GM19438 (cell line): Measurements from ENCODE around the gene ACVR1.
"Not testable (repeated sequence)": the region's sequence is repeated elsewhere in the genome, so short reads cannot be mapped to it uniquely, and the experiment has no call there.

ENCODE experiments used
- ATAC-seq: cut with Tn5 transposase; IDR thresholded peaks from one replicate; pipeline ENCODE4 v1.9.1; 2021; ENCODE audit warnings: low read depth; ENCODE audit not compliant: unreplicated experiment

The ACVR1 gene

DNA sequence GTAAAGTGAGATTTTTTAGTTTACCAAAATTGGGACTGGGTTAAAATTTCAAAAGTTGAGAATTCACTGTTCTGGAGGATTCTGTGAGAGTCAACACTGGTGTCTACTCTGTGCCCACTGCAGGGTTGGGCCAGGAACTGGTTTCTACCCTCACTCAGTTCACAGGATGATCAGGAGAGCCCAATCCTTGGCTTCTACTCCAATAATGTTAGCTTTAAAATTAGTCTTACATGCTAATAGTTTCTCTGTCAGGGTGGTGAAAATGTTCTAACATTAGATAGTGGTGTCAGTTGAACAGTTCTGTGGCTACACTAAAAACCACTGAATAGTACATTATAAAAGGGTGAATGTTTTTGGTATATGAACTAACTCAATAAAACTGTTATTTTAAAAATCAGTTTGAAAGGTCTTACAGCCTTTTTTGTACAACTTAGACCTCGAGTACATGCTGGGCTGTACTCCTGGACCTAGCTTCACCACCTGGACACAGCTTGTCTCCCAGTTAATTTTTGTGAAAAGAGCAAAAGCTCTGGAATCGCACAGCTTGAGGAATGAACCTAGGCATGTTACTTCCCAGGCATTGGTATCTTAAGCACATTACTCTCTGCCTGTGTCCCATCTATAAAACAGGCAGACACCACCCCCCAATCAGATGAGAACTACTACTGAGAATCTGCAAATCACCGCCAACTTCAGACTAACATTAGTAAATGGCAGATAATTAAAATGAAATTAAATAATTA is 44.4 kb downstream of the ACVR1 start:
- no peak for ATAC-seq

DNA sequence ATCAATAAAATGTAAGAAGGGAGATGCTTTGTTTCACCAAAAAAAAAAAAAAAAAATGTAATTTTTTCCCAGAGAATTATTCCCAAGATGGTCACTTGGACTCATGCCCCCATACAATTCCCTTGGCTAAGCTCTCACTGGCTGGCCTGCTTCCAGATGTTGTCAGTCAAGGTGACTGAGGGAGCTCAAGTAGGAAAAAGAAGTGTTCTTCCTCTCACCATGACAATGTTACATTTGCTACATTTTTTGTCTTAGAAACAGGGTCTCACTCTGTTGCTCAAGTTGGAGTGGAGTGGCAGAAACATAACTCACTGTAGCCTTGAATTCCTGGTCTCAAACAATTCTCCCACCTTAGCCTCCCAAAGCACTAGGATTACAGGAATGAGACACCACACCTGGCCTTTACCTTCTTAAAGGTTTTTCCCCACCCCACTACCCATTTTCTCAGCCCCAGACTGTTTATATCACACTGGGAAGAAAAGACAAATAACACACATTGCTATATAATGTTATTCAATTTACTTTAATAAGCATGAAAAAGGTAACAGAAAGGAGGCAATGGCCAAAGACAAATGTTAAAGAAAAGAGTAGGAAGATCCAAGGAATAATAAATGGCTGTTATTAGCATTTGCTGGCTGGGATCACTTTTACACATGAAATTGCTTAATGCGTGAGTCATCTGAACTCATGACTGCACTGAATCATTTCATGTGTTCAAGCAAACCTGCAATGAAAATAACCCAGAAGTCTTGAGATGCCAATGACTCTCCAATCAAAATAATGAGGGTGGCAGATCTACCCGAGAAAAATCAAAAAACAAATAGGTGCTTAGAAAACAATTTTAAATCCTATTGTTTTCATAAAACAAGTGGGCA is 45.2 kb downstream of the ACVR1 start:
- ATAC-seq: no peak

- no peak for ATAC-seq
These were observed 45.9 kb downstream of the ACVR1 start for GRCh38 chr2:157830266-157830665.

DNA sequence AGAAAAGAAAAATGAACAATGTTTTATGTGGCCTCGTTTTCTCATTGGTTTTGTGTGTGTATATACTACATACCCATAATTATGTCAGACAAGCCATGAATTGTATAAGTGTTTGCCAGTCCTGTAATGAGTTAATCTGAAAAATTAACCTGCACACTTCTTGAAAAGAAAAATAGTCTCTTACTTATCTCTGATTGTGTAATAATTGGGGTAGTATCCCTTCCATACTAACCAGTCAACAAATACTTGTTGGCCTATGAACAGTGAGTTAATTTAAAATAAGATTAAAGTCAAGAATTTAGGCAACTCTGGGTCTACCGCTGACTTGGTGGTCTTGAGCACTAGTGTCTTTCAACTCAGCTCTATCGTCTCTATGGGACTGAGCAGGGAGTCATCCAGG is 48.8 kb downstream of the ACVR1 start:
- ATAC-seq: no peak

GRCh38 chr2:157826644-157827043 is 49.5 kb downstream of the ACVR1 start:
- not testable (repeated sequence) for ATAC-seq

DNA sequence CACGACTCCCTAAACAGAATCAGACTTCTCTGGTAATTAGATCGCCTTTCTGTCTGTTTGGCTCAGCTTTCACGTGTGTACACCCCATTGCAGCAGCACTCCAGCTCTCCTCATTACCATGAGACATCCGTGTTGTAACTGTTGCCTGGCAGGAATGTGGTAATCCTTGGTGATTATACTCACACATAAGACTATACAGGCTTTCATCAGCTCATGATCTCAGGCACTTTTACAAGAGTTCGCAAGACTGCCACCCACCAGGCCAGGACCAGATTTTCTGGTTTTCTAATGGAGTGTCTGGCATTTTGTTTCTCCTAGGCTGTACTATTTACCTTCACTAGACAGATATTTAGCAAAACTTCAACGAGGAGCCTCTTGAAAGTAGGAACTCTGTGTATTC is 50.2 kb downstream of the ACVR1 start:
- no peak for ATAC-seq

DNA sequence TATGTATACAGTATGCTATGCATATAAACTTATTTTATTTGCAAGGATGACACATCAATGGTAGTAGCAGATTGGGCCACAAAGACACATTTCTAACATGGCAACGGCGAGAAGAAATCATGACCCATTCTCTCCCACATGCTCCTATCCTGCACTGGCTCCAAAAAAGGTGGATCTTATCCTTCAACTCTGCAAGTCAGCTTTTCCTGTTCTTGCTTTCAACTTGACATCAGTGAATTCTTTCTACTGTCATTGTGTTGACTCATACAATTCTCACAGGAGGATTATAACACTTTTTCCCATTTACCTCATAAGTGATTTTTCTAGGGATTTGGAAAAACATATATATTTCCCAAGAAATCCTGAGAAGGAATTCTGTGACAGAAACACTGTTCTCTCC is 53.1 kb downstream of the ACVR1 start:
- ATAC-seq: no peak

DNA sequence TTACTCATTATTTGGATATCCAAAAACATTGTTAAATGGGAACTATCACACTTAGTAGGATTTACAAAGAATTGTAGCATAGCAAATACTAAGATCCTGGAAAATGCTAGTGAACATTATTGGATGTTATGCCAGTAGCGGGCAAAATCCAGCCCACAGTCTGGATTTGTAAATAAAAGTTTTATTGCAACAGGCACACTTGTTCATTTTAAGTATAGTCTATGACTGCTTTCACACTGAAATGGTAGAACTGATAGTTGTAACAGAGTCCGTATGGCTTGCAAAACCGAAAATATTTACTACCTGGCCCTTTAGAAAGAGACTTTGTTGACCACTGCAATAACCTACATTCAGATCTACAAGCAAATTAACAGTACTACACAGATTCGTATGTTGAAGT is 53.6 kb downstream of the ACVR1 start:
- no peak for ATAC-seq

DNA sequence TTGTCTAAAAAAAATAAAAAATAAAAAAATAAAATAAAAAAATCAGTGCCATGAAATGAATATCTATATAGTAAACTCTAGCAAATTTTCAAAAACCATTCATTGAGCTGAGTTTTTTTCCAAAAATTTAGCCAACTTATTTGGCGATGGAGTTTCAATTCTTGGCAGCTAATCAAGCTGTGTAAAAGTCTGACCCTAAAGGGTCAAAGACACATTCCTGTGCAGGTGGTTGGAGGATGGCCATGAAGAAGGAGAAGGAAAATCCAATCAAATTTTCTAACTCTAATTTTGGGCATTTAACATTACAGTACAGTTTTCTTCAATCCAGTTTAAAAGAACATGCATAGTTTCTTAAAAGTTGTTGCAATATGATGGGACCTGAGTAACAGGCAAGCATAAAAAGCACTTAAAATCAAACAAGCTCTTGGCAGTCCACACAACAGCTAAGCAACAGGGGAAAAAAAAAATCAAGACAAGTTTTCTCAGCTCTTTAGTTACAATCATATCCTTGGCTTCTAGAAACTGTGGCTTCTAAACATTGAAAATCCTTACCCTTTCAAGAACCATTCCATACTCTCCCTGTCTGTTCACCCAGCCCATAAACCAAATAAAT is 54.5 kb downstream of the ACVR1 start:
- no peak for ATAC-seq

DNA sequence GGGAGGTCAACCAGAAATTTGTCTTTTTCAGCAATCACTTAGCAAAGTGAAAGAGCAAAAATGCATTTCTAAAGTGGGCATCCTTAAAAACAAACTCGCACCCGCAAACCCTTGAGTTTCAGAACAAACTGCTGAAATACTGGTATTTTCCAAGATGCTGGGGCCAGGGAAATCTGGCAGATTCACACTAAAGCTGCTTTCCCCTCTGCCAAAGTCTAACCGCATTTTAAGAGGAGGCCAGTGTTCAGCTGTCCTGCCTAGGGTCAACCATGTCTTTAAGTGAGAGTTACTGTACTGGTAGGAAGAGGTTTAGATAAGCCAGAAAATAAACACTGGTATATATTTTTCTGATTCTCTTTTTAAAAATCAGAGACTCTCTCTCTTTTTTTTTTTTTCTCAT is 55.9 kb downstream of the ACVR1 start:
- no peak for ATAC-seq

DNA sequence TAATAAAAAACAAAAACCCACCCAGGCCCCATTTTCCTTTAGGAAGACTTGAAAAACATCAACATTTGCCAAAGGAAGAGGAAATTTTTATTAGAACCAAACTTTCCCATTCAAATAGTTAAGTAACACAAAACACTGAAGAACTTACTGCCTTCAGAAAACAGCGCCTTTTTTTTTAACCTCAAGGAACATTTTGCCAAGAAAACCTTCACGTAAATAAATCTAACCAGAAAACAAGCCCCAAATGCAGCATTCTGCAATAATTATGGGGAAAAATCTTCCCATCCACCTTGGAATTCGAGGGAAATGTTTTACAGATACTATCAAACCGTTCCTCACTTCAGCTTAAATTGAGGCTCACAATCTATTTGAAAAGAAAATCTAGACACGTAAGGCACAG is 56.4 kb downstream of the ACVR1 start:
- no peak for ATAC-seq

- no peak for ATAC-seq
These were observed 57.9 kb downstream of the ACVR1 start for GRCh38 chr2:157818227-157818626.

DNA sequence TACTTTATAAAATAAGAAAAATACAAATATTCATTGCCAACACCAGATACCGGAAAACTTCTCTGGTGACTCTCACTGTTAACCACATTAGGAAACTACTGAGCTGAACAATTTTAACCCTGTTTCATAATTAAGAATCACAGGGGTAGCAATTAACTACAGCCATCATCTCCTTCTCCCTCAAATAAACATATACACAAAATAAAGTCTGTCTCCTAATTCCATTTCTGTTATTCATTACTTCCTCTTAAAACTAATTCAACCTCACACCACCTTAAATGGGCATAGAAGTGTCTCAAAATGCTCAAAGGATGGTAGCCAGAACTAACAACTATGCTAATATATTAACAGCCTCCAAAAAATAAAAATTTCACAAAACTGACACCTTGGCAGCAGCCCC is 60.7 kb downstream of the ACVR1 start:
- no peak for ATAC-seq

GRCh38 chr2:157813467-157813866 is 62.7 kb downstream of the ACVR1 start:
- no peak for ATAC-seq

- no peak for ATAC-seq
These were observed 66.1 kb downstream of the ACVR1 start for GRCh38 chr2:157810037-157810436.

DNA sequence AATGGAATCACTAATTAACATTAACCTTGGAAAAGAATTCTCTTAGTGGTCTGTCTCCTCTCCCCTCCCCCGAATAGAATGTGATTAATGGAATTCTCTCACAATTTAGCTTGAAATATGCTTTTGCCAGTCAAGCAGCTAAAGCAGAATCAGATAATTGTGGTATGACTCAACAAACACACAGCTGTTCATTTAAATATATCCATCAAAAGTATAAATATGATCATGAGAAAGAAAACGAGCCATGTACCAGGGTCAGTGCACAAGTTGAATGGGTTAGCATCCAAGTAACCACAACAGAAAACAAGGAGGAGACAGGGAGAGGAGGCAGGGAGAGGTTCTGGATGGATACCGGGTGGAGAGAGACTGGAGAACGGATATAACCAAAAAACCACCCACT is 66.9 kb downstream of the ACVR1 start:
- ATAC-seq: no peak

DNA sequence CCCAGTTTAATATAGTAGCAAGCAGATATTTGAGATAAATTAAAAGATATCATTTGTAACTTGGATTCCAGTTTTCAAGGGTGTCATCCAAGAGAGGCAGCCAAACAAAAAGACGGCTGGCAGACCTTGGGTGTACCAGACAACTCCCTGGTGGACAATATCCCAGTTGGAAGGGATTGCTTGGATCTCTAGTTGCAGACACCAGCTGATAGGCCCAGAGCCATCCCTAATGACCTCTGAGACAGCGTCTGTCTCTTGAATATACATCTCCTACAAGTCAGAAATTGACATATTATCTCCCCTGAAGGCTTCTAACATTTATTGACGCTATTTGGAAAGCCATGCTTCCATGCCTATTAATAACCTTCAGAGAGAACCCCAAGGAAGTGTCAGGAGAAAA is 67.7 kb downstream of the ACVR1 start:
- ATAC-seq: no peak

DNA sequence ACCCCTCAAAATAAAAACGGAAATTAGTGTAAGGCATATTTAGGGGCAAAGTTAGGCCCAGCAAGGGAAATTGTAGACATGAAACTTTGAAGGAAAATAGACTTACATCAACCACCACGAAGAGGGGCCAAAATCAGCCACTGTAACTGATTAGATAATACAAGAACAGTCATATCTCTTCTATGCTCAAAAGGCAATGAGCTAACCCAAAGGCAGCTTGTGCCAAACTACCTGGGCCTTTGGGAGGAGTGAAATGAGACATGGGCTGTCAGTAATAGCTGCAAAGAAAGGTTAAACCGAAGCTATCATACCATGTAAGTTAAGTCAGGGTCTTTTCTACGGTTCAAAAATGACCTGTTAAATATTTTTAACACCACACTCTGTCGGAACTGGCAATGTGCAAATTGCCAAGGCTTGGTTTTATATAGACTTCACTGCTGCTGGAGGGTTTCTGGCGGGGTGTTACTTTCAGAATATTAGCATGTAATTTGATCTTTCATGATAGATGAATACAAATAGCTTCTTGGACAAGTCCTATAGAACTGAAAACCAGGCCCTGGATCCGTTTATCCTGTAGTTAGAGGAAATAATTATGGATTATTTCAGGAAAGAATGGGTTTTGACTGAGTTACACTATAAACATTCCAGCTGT is 69.6 kb downstream of the ACVR1 start:
- no peak for ATAC-seq

DNA sequence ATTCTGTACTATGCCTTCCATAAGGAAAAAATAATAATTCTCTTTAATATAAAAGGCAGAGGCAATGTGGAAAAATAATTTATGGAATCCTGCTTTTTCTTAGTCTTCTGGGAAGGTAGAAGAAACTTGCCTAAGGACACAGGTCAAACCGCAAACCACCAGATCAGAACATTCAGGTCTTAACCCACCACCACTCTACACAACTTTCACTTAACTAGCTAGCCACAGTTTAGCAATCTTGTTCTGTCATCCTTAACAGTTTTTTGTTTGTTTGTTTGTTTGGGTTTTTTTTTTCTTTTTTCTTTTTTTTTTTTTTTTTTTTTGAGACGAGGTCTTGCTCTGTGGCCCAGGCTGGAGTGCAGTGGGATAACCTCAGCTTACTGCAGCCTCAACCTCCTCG is 70.6 kb downstream of the ACVR1 start:
- no peak for ATAC-seq

GRCh38 chr2:157804355-157804754 is 71.8 kb downstream of the ACVR1 start:
- no peak for ATAC-seq

GRCh38 chr2:157803952-157804351 is 72.2 kb downstream of the ACVR1 start:
- ATAC-seq: no peak
